Measurements from ENCODE around the gene EIF3I. TPM values are rescaled to one million over a fixed set of nuclear protein-coding genes. Genes with fewer than 3 reads are reported as not detected.

EIF3I gene
- total RNA-seq, 1 donor from 2014 or later = 197 TPM

DNA sequence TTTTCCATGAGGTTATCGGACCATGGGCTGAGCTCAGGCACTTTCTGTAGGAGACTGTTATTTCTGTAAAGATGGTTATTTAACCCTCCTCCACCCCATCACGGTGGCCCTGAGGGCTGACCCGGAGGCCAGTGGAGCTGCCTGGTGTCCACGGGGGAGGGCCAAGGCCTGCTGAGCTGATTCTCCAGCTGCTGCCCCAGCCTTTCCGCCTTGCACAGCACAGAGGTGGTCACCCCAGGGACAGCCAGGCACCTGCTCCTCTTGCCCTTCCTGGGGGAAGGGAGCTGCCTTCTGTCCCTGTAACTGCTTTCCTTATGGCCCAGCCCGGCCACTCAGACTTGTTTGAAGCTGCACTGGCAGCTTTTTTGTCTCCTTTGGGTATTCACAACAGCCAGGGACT, 24.4 kb upstream of the EIF3I start:
- intact Hi-C loops (cut with micrococcal nuclease) = no loop called here

DNA sequence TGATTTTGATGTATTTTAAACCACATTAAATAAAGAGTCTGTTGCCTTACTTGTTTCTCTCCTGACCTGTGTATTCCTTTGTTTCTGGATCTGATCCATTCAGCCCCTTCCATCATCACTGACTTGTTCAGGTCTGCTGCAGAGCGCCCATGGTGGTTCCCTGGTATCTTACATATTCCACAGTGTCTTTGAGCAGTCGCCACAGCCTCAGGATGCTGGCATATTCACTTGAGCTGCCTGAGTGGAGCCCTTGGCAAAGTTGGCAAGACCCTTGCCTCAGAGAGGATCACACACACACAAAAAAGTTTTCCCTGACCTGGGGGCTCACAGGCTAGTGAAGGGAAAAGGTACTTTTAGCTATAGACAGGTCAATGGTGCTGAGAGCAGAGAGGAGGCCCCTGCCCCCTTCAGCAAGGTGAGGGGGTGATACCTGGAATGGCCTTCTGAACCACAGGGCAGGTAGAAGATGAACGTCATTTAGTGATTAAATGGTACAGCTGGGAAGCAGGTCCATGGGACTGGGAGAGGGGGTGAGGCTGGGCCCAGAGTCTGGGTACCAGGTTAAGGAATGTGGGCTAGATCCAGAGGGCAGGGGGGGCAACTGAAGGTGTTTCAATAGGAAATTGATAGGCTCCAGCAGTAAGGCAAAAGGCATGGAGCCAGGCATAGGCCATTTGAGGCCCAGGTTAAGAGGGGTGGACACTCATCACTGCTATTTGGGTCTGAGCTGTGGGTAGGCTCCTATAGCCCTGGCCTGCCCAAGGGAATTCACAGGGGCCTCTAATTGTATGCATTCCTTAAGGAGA, 23.8 kb upstream of the EIF3I start:
- intact Hi-C loops (cut with micrococcal nuclease) = no loop called here

DNA sequence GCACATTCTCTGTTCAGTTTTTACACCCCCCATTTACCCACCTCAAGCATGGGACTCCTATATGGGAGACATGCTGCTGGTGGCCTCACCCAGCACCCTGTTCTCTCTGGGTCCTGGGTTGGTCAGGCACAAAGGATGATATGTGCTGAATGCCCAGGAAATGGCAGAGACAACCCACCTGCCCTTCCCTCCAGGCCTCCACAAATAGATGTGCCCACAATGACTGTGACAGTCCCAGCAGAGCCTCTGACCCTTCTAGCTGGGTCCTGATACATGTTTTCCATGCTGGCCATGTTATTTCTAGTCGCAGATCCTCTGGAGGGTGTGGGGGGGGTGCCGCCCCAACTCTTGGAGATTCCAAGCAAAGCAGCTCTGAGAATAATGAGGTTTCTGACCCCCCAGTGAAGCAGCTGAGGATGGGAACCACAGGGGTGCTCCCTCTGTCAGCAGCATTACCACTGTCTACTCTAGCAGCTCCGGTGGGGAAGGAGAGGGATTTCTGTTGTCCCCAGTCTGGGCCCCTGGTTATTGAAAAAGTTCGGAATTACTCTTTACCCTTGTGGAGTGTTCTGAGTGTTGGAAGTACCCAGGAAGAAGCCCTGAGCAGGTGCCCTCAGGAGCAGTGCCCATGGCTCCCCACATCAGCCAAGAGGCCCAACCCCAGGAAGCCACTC, 23.0 kb upstream of the EIF3I start:
- intact Hi-C loops (cut with micrococcal nuclease) = no loop called here

DNA sequence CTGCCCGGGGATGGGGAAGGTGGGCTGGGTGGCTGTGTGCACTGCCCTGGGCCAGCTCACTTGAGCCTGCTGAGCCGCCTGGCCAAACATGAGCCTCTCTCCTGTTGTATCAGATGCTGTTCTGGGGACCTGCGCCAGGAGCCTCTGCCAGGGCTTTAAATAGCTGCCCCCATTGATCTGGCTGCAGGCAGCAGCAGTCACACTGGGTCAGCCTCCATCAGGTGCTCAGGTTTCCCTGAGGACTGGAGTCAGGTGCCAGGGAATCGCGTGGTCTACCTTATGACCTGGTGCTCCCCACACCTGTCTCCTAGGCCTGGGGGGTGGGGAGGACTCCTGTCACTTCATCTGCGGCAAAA, 22.5 kb upstream of the EIF3I start:
- intact Hi-C loops (cut with micrococcal nuclease) = loop anchor here (1.0 to 5.0 kb wide), 8 partner anchors 19 to 451 kb away; partner anchors contain the start of genes BSDC1, EIF3I, LCK and PTP4A2

DNA sequence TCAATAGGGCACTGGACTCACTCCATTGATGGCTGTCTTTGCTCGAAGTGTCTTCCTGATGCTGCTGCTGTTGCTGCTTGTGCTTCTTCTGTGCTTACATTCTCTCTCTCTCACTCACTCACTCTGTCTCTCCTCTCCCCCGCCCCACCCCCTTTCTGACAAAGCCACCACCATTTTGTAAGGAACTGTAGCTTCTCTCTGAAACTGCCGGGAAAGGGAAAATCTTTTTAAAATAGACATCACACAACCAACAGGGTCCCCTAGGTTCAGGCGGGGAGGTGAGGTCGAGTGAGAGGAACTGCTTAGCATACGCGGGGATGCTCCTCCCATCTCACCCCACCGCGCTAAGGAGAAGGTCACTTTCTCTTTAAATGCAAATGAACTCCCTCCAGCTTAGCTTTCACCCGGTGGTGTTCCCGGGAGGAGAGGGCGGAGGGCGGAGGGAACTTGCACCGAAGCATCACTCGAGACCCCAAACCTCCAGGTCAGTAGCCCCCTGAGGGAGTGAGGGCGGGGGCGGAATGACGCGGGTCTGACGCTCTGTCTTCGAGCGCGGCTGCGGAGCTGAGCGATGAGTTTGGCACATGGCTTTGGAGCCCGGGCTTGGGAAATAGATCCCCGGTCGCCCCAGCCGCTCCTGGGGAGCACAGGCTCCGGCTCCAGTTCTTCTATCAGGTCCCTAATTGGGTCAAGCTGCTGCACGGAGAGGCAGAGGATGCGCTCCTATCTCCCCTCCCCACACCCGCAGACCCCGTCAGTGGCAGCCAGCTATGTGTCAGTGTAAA, 21.8 kb upstream of the EIF3I start, which contains the start of gene CCDC28B:
Gene CCDC28B, plus strand, starts transcription at position 370 of the 785 bp plus-strand sequence. CDS start 1,341 bp downstream, outside the sequence.
- intact Hi-C loops (cut with micrococcal nuclease) = loop anchor here (1.0 to 5.0 kb wide), 9 partner anchors 20 to 450 kb away; partner anchors contain the start of genes BSDC1, EIF3I, LCK and PTP4A2

DNA sequence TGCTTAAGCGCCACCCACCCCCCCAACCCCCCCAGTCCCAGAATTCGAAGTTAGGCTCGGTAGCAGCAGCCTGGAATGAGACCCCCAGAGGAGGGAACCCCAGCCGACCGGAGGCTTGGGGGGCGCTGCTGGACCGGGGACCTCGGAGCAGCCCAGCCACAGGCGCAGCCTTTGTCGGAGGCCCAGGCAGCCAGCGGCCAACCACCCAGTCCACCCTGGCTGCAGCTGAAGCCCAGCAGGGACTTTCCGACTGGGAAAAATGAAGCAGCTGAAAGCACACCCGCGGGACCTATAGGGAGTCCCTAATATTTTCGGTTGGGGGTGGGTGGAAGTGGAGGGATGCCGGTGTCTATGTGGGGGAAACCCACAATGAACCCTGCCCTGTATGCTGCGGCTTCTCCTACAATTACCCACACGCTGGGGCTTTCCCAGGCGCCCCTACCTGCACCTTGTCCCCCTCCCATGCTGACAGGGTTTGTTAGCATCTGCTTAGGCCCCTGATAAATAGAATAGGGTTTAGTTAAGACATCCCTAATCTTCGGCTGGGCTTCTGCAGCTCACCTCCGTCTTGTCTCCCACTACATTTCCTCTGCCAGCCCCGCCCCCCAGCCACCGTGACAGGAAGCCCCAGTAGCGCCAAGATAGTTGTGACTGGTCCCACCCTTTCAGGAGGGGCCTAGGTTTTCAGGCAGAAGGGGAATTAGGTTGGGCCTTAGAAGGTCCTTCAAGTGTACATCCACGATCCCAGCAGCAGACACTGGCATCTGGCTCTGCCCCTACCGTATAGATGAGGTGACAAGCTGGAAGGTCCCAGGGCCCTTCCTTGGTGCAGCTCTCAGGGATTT, 21.0 kb upstream of the EIF3I start:
- intact Hi-C loops (cut with micrococcal nuclease) = loop anchor here (1.0 to 5.0 kb wide), 5 partner anchors 50 to 450 kb away; partner anchors contain the start of genes LCK, PTP4A2, RBBP4 and ZBTB8OS

DNA sequence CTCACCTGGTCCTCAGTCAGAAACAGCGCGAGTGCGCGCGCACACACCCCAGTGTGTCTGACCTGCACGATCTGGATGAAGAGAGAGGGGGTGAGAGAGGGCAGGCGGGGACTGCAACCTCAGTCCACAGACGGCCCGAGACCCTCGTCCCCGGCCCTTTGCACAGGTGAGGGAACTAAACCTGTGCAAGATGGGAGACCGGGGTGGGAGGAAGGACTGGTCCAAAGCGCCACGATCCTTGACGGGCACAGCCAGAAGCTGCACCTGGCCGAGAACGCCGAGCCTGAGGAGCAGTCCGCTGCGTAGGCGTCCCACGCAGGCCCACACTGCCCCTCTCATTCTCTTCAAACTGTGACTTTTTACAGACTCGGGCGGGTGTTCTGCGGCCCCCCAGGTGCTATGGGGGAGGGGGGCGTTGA, 17.3 kb upstream of the EIF3I start:
- intact Hi-C loops (cut with micrococcal nuclease) = loop anchor here (1.0 to 5.0 kb wide), 5 partner anchors 17 to 268 kb away; partner anchors contain the start of genes BSDC1, EIF3I, PTP4A2 and TMEM234

DNA sequence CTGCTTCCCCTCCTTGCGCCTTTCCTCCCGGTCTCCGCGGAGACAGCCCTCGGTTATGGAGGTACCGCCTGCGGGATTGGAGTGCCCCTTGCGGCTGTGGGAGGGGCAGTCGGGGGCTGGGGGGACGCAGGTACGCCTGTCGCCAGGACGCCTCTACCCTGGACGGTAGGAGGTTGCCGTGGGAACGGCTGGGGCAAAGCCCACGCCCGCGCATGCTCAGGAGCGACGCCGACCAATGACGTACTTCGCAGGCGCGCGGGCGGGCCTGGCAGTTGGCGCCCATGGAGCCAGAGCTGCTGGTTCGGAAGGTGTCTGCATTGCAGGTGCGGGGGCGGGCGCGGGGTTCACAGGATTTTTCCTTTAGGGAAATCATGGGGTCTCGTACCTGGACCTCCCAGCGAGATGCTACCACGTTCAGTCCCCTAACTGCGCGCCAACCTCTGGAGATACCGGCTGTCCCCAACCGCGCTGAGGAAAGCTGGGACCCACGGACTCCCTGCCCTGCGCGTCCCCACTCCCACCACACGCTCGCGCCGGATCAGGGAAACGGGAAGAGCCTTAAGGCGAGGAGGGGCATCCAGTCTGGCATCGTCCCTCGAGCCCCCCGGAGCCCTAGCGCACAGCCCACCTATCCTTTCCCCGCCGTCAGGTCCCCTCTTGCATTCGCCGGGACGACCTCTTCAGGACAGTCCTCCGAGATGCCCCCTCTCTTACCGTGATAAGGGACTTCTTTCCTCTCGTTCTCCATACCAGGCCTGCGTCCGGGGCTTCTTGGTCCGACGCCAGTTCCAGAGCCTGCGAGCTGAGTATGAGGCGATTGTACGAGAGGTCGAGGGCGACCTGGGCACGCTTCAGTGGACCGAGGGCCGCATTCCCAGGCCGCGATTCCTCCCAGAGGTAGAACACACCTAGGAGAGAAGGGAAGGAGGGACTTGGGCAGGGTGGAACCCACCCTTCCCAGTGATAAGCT, 16.5 kb upstream of the EIF3I start, which contains the start of gene IQCC:
Gene IQCC, plus strand, starts transcription at position 271 of the 970 bp plus-strand sequence. Its CDS starts 11 bp downstream, at position 282.
- intact Hi-C loops (cut with micrococcal nuclease) = loop anchor here (1.0 kb wide), 3 partner anchors 17 to 189 kb away; partner anchors contain the start of genes BSDC1, EIF3I, TMEM234 and TMEM39B

DNA sequence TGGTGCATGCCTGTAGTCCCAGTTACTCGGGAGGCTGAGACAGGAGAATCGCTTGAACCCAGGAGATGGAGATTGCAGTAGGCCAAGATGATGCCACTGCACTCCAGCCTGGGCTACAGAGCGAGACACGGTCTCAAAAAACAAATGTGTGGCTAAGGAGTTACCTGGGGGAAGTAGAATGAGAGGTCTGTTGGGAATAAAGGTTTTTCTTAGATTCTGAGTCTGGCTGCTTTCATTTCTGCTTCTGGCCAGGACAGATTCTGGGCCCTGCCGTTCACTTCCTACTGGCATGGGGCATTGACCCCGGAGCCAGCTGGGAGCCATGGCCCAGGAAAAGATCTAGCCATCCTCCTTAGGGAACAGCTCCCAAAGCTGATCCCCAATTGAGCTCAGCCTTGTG, 13.7 kb upstream of the EIF3I start:
- intact Hi-C loops (cut with micrococcal nuclease) = no loop called here

DNA sequence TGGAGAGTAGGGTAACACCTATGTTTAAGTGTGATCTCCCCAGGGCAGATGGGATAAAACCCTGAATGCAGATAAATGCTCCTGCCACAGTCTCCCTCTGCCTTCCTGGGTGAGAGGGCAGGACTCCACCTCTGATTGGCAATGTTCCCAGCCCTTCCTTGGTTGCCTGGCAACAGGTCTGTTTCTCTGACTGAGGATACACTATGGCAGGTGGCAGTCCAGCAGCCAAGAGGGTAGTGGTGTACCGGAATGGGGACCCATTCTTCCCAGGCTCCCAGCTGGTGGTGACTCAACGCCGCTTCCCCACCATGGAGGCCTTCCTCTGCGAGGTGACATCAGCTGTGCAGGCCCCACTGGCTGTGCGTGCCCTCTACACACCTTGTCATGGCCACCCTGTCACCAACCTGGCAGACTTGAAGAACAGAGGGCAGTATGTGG, 13.3 kb upstream of the EIF3I start, which contains the start of gene DCDC2B:
Gene DCDC2B, plus strand, starts transcription at position 199 of the 438 bp plus-strand sequence. Its CDS starts 5 bp downstream, at position 204.
- intact Hi-C loops (cut with micrococcal nuclease) = no loop called here

DNA sequence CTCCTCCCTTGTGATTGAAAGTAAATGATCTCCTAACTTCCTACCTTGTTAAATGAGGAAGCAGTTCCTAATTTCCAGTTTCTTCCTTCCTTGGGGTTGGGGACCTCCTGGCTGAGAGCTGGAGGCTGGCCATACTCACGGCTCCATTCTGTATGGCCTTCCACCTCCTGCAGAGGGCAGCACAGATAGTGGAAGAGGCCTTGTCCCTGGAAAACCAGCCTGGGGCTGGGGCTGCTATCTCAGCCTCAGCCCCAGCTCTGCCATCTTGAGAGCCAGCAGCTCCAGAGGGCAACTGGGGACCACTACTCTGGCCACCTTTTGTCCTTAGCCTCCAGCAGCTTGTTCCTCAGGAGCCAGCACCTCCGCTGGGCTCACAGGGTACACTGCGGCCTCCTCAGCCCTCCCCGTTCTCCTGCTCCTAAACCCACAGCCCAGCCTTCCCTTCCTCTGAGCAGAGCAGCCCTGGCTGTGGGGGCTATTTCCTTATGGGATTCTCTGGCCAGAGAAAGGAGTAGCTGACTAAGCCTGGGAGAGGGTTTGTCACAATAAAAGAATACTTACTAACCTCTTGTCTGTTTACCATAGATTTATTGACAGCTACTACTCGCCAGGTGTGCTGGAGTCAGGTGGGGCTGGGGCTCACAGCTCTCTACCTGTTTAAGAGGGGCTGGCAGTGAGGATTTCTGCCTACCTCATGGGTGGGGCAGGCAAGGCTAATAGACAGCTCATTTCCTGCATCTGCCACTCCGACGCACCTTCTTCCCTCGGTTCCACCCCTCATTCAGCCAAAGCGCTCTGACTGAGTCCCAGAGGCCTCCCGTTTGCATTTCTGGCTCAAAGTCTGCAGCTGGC, 6.4 kb upstream of the EIF3I start:
- intact Hi-C loops (cut with micrococcal nuclease) = loop anchor here (1.0 kb wide), 3 partner anchors 104 to 198 kb away; no protein-coding TSS in a partner anchor

DNA sequence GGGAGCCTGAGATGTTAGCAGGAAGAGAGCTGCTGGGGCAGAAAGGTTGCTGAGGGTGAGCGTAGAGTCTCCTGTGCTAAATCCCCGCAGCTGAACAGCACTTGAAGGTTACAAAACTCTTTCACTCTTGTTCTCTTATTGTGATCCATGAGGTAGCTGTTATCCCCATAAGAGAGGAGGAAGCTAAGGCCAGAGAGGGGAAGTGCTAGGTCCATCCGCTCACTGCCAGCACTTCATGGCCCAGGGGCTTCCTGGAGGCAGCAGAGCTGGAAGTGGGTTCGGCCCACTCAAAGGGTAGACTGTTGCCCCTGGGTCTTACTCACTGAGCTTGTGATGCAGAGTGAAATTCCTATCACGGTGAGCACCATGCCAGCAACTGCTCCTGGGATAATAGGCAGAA, 5.6 kb upstream of the EIF3I start:
- intact Hi-C loops (cut with micrococcal nuclease) = no loop called here

DNA sequence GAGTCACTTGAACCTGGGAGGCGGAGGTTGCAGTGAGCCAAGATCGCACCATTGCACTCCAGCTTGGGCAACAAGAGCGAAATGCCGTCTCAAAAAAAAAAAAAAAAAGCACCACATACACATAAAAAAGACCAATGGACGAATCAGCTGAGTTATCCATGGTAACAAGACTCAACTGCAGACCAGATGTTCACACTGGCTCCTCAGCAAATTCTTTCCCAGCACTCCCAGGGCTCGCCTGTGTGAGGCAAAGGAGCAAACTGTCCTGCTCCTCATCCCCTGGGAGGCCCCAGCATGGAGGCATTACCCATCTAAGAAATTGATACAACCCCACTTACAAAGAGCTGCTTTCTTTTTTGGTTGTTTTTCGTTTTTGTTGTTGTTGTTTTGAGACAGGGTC, 3.2 kb upstream of the EIF3I start:
- intact Hi-C loops (cut with micrococcal nuclease) = no loop called here

DNA sequence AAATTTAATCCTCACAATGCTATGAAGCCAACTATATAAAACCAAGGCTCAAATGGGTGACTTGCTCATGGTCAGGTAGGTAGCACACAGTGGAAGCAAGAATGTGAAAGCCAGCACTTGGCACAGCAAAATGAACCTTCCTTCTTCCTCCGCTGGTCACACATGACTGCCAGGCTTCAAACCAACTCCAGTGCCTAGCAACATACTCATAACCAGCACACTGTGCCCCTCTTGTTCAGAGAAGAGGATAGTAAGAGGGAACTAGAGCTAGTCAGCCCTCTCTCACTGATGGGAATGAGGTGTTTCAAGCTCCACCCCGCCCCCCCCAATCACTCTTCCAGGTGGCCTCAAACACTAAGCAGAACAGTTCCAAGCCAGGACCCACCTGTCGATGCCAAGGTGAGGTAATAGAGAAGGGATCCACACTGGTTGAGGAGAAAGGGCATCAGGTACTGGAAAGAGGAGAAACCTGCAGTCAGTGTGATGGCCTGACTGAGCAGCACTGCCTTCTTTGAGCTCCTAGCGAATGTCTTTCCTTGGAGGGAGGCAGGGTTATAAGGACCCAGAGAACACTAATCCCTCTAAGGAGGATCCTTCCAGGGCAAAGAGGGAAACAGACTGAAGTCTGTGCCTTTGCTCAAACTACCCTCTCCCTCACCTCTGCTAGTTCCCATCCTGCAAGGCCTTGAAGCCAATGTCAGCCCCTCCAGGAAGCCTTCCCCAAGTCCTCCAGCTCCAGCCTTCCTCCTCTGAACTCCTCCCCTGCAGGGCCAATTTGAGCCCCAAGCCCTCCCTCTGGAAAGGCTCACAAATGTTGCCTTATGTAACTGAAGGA, 1.2 kb upstream of the EIF3I start:
- intact Hi-C loops (cut with micrococcal nuclease) = no loop called here

DNA sequence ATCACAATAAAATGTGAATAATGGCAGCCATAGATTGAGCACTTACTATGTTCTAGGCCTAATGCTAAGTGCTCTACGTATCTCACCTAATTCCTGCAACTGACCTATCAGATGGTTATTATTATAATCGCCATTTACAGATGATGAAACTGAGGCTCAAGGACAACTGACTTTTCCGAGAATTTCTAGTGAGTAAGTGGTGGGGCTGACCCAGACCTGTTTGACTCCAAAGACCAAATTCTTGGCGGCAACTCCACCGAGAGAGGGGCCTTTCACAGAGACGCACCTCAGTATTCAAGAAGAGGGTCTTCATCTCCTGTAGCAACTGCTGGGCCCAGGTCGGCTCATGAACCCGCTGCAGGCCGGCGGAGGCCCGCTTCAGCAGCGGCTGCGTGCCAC, 627 bp upstream of the EIF3I start:
- intact Hi-C loops (cut with micrococcal nuclease) = no loop called here

DNA sequence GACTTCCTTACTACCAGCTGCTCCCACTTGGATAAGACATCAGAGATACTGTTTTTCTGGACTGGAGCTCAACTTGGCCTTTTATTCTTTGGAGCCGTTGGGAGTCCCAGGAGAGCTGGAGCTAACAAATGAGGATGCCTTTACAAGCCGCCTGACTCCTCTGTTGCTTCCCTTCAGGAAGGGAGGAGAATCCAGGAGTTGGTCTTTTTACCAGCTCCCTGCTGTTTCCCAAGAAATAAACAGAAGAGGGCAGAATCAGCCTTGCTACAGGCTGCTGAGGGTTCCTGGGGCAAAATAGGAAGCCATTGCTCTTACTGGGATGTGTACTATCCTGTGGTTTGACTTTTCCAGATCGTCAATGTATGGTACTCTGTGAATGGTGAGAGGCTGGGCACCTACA, 1.5 kb downstream of the EIF3I start:
- intact Hi-C loops (cut with micrococcal nuclease) = loop anchor here (2.0 kb wide), 1 partner anchor 17 kb away; no protein-coding TSS in a partner anchor

DNA sequence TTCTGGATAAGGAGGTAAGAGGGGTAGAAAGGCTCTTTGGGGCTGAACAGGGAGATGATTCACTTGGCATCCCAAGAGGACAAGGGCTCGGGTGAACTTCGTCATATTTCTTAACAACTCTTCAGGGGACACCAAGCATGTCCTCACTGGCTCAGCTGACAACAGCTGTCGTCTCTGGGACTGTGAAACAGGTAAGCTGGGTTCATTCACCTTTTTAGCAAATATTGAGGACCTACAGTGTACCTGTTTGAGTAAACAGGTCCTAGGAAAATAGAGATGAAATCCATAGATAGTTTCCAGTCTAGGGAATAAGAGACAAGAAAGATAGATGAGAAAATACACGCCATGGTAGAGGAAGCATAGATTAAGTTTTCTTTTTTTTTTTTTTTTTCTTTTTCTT, 2.1 kb downstream of the EIF3I start:
- intact Hi-C loops (cut with micrococcal nuclease) = no loop called here
